ENCODE measurements around the gene C11orf52.
"Not testable (repeated sequence)": the region's sequence is repeated elsewhere in the genome, so short reads cannot be mapped to it uniquely, and the experiment has no call there.

The C11orf52 gene, protein sequence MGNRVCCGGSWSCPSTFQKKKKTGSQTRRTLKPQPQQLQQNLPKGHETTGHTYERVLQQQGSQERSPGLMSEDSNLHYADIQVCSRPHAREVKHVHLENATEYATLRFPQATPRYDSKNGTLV

DNA sequence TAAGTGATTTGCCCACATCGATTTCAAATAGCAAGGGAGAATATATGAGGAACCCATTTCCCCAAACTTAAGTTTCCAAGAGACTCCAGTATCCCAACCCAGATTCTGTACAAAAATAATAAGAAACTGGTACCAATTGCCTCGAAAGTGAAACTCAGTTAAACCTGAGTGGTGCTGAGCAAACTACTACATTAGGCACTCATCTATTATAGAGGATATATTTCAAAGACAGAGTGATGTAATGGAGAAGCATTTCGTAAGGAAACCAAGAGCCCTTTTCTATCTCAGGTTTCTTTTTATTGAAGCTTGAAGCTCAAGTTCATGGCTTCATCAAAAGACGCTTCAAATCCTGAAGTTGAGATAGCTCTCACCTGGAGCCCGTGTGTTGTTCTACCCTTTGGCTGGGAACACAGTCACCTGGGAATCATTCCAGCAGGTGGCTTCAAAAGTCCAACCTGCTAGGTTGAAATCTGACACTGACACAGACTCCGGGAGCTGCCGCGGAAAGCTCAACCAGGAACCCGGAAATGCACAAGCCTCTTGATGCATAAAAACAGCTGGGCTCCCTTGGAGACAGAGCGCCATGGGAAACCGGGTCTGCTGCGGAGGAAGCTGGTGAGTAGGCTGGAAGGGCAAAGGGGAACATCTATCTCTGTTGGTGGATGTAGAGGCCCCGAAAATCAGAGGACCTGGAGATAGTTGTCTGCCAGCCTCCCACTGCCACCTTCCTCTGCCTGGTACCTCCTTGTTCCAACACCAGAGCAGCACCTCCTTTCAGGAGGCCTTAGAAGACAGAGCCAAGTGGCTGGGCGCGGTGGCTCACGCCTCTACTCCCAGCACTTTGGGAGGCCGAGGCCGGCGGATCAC is at the start of gene C11orf52:
C11orf52 (plus strand) TSS at position 524 of the 867 bp plus-strand sequence; CDS start at position 584, 60 bp downstream.
- DNase-seq: peak; percentile 63

DNA sequence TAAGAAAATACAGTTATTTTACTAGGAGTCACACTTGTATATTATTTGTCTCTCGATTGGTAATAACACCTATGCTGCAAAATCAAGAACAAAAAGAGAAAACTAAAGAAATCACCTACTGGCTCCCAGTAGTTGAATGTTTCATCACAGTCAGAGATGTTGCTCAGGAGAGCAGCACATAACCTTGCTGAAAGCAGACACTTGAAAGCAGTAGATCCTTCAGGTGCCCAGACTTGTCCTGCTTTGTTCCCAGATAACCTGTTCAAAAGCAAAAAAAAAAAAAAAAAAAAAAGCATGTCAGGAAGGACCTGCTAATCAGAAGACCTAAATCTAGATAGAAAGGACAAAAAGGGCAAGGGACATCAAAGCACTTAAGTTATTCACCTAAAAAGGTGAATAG is 48.6 kb upstream of the C11orf52 start:
- DNase-seq: no peak

DNA sequence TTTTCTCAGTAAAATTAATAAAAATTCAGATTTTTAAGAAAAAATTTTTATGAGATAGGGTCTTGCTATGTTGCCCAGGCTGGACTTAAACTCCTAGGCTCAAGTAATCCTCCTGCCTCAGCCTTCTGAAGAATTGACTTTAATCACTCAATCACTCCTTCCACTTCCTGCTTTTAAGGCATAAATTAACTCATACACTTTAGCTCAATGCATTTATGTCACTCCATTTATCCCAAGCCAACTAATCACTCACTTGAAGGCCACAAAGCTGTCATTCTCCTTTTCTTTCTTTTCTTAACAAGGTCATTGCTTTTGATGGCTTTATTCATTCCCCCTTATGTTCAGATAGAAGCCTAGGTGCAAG is 48.2 kb upstream of the C11orf52 start:
- DNase-seq: no peak

DNA sequence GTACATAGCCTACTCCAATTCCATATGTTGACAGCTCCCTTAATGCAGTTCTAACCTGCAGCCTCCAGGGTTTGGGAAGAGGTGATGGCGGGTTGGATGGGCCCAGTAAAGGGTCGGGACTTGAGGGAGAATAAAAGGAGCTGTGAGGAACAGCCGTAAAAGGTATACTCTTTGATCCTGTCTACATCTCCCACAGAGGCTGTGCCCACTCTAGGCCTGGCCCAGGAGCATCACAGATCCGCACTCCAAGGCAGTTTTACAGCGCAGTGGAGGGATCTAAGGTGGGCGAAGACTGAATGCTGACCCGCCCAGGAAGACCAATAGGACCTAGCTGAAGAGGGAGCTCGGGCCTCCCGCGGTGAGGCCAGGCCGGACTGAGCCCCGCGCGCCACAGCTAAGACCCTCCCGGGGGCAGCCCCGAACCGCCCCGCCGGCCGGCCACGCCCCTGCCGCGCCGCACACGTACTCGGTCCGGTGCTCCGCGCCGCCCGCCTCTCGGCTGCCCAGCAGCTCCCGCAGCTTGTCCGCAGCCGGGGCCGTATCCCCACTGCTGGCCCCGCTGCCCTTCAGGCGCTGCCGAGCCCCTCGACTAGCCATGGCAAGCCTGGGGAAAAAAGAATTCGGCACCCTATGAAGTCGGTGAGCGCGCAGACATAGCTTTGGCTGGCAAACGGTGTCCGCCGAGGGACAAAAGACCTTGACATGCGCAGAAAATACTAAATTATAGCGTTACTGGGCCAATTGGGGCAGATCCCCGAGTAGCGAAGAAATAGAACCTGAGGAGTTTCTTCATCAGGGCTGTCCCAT is 47.6 kb upstream of the C11orf52 start, which contains the start of gene ALG9:
ALG9 (minus strand) TSS at position 696 of the 807 bp plus-strand sequence; CDS start at position 597, 99 bp downstream.
- peak; percentile 64 for DNase-seq

DNA sequence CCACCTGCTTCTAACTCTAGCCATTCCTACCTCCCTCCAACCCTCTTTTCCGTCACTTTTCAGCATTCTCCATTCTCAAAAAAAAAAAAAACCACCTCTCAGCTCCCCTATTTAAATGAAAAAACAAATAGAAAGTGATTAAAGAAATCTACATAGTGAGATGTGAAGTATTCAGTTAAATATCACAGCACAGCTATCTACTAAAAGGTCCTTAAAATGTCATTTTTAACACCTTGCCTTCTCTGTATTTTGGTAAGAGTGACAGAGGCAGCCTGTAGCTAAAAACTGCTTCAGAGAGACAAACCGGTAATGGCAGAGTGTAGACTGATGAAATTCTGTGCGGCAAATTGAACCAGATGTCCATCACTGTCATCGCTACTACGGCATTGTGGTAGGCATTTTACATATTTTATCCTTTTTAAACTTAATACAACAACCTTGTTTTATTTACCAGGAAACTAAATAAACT is 47.0 kb upstream of the C11orf52 start:
- DNase-seq: no peak

DNA sequence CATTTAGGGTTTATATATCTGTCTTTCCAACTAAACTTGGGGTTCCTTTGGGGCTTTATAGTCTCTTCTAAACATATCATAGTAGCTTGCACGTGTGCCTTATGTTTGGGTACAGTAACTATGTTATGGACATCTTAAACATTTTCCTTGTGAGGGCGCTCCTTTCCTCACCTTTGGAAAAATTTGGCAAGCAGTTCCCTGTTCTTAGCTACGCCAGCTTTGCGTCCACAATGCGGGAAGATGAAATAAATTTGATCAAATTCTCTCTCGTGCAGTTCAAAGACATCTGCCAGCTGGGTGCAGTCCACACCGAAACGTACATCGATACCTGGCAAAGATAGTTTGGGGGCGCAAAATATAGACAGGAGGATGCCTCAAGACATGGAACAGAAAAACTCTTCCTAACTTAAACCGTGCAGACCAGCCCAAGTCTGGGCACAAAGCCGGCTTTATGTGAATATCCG is 40.3 kb upstream of the C11orf52 start:
- peak; percentile 44 for DNase-seq

DNA sequence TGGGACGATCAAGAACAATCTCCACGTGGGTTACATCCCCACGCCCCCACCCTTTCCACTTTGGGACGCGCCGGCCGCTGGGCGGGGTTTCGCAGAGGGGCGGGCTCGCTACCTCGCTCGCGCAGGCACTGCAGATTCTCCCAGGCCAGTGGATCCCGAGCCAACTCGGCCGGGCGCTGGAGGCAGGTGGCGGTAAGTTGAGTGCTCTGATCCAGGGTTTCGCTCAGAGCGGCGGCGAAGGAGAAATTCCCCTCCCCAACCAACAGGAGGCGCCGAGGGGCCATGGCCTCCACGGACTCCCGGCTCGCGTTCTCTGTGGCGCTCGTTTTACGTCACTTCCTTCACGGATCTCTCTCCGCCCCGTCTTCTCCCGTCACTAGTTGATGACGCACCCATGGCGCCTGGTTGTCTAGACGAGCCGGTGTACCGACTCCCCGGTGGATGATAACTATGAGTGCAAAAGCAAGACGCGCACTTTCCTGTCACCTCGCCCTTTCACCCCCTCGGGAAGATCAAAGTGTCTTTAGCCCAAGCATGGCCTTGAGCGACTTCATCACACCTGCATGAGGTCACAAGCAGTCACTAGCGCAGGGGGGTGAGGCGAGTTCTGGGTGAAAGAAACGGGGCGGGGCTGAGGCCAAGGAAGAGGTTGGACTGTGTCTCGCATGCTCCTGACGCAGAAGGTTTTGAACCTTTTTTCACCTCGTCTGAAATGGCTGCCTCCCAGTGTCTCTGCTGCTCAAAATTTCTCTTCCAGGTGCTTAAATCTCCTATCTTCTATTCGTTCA is 39.7 kb upstream of the C11orf52 start, which contains the start of the genes CFAP68 and FDXACB1:
CFAP68 (plus strand) TSS at position 693 of the 788 bp plus-strand sequence; CDS start at position 713, 20 bp downstream.
FDXACB1 (minus strand) TSS at position 317 of the 788 bp plus-strand sequence; CDS start at position 284, 33 bp downstream.
- DNase-seq: peak; percentile 98

DNA sequence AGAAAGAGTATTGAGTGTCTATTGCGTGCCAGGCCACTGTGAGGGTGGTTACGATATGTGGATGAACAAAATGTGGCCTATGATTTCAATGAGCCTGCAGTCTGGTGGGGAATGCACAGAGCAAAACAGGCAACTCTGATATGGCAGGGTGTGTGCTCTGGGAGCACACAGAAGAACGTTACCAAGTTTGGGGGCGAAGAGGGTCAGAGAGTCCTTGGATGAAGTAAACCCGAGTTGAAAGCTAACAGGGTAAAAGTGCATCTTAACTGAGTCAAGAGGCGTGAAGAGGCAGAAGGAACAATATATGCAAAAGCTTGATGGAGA is 39.1 kb upstream of the C11orf52 start:
- no peak for DNase-seq

DNA sequence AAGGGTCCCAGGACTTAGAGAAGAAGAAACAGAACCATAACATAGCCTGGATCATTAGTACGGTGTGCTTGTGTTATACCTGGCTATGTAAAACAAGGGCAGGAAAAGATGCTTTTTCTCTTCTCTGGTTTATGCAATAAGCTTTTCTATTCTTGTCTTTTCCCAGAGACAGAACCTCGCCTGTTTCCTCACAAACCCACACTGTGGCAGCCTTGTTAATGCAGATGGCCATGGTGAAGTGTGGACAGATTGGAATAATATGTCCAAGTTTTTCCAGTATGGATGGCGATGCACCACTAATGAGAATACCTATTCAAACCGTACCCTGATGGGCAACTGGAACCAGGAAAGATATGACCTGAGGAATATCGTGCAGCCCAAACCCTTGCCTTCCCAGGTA is 36.5 kb upstream of the C11orf52 start:
- no peak for DNase-seq

DNA sequence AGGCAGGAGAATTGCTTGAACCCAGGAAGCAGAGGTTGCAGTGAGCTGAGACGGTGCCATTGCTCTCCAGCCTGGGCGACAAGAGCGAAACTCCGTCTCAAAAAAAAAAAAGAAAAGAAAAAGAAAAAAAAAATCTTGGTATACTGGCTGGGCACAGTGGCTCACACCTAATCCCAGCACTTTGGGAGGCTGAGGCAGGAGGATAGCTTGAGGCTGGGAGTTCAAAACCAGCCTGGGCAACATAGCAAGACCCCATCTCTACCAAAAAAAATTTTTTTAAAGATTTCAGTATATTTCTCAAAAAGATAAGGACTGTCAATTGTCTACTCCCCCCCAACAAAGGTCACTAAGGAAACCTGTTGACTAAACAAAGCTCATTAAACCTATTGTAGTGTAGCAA is 33.7 kb upstream of the C11orf52 start:
- DNase-seq: not testable (repeated sequence)

DNA sequence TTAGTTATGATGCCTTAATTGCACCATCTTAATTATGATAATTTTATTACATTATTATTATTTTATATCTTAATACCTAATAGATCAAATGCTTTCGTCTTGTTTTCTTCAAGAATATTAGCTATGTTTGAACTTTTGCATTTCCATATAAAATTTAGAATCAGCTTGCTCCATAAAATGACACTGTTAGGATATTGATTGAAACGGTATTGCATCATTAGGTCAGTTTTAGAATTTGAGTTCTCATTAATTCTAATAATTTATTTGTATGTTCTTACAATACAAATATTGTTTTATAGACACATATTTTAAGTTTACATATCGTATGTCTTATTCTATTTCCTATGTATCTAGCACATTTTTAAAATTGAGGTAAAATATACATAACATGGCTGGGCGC is 32.7 kb upstream of the C11orf52 start:
- no peak for DNase-seq

DNA sequence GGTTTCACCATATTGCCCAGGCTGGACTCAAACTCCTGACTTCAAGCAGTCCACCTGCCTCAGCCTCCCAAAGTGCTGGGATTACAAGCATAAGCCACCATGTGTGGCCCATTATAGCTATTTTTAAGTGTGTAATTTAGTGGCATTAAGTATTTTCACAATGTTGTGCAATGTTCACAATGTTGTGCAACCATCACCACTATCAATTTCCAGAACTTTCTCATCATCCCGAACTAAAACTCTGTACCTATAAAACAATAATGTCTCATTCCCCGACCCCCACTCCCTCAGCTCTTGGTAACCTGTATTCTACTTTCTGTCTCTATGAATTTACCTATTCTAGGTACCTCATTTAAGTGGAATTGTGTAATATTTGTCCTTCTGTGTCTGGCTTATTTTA is 31.9 kb upstream of the C11orf52 start:
- DNase-seq: no peak

DNA sequence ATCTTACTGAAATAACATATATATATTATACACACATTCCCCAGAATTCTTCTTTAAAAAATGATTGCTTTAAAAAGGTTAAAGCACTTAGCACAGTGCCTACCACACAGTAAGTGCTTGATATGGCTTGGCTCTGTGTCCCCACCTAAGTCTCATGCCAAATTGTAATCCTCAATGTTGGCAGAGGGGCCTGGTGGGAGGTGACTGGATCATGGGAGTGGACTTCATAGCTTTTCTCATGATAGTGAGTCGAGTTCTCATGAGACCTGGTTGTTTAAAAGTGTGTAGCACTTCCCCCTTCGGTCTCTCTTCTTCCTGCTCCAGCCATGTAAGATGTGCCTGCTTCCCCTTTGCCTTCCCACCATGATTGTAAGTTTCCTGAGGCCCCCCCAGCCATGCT is 13.3 kb upstream of the C11orf52 start:
- no peak for DNase-seq

DNA sequence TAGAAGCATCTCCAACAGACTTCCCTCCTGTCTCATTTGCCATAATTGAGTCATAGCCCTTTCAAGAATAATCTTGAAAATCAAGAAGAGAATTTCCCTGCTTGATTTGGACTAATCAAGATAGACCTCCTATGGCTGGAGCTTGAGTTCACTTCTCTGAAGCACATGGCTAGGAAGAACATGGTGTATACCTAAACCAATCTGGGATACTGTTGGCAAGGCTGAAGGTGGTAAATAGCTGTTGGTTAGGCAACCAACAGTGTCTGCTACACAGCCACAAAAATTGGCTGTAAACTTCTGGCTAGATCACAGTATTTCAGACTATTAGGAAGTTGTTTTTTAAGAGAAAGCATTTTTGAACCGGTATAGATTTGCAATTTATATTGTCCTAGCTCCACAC is 12.0 kb upstream of the C11orf52 start:
- no peak for DNase-seq

DNA sequence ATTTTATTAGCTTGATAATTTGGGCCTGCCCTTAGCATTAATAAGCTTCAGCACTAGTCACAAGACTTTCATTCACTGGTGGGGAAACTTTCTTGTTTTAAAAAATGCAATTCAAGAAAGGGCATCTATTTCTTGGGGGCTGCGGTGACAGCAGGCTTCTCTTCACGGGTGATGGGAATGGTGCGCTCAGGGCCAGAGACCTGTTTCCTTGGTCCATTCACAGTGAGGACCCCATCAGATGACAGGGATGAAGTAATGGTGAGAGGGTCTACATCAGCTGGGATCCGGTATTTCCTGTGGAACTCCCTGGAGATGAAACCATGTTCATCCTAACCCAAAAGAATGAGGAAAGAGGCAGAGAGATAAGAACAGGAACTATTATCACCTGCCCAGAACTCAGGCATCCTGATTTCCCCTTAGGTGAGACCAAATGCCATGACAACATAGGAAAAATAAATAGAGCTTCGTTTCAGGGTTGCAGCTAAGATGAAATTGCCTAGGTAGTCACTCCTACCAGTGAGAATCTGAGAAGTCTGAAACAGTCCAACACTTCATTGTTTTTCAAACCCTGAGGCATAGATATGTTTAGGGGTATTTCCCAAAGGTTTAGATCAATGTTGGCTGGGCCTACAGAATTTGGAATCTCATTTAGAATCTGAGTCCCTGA is 9.9 kb upstream of the C11orf52 start:
- DNase-seq: no peak

DNA sequence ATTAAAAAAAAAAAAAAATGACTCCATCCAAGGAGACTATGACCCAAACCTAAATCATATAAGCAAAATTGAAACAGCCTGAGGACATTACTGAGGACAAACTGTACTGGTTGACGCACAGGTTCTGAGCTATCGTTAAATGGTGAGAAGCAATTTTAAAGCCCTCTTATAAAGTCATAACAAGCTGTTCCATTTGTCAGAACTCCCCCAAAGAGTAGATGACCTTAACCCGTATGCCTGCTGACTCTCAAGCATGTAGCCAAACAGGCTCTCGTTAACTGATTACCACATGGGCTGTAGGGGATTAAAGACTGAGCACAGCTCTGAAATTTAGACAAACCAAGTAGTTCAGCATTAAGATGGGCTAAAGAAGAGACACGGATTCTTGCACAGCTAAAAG is 9.3 kb upstream of the C11orf52 start:
- DNase-seq: no peak

DNA sequence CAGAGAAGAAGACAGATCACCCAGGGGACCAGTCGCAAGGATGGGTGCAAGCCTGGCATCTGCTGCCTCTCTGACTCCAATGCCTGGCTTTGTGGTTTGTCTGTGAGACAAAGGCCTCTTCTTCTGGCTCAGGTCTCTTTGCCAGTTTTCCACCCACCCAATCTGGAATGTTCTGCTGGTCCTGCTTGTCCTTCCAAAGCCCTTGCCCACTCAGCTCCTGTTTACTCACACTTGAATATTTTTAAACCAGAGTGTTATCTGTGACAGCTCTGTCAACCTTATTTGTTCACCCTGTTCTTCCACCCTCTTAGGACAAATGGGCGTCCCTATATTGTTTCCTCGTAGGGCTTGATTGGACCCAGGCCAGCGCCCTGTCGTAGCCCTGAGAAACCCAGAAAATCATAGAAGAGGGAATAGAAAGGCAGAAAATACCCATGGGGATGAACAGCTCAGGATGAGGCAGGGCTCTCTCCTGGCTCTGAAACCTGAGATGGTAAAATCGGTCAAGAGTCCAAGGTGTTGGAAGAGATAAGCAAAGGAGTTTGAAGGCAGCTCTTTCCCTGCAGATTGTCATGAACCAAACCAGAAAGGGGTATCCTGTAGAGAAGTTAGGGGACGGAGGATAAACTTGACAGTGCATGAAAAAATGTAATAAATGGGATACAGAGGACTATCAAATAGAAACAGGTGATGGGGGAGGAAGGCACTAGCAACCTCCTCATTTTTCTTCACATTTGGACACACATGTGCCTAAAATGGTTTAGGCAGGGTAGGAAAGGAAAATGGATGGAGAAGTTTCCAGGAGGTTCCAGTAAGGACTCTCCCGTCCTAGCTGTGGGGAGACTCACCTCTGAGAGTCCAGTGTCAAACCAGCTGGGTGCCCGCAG is 7.8 kb upstream of the C11orf52 start:
- no peak for DNase-seq

DNA sequence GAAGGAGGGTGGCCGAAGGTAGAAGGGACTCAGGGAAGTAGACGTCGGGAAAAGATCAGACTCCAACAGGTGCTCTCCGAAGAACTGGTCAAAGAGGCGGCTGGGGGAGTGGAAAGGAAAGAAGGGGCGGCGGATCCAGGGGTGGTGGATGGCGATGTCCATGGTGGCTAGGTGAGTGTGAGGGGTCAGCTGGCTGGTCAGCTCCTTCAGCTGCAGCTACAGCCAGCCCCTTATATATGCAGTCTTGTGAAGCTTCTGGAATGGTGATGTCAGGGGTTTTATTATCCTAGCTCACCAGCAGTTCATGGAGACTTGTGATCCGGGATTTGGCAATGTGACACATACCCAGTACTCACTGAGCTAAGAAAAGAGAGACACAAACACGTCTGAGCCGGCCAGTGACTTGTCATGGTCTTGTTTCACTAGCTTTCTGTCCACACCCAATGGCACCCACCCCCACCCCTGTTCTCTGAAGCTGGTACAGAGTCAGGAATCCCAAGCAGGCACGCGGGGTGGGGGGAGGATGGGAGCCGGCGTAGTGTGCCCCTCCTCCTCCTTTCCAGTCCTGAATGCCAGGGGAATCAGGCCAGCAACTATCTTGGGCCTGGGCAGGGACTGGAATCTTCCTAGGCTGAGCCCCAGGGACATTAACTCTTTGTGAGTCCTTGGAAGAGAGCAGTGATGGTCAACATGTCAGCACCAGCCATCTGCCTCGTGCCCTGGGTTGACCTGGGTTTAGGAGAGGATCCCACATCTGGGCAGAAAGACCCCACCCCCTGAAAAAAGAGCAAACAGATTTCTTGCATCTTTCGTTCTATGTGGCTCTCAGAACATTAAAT is 6.9 kb upstream of the C11orf52 start, which contains the start of gene CRYAB:
CRYAB (minus strand) TSS at position 208 of the 839 bp plus-strand sequence; CDS start at position 162, 46 bp downstream.
- peak; percentile 87 for DNase-seq

DNA sequence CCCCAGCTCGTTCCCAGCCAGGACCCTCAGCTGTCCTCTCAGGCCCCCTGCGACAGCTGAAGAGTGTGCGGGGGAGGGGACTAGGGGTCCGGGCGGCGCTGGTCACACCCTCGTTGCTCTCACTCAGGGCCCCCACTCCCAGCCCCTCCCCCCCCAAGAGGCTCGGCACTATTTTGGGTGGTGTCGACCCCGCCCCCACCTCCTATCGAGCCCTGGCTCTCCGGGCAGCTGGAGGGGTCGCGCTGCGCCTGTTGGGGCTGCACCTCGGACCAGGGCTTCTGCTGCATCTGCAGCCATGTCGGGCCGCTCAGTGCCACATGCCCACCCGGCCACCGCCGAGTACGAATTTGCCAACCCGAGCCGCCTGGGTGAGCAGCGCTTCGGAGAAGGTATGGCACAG is 6.2 kb upstream of the C11orf52 start, which contains the start of gene HSPB2:
HSPB2 (plus strand) TSS at position 200 of the 400 bp plus-strand sequence; CDS start at position 296, 96 bp downstream.
- DNase-seq: no peak
